NCI-H1694 (cell line): ENCODE measurements around the gene TRIAP1.
"Not testable (repeated sequence)": the region's sequence is repeated elsewhere in the genome, so short reads cannot be mapped to it uniquely, and the experiment has no call there.

ENCODE experiments used
- DNase-seq: peaks from one replicate; lab custom pipeline; 2025; lab: John Stamatoyannopoulos, UW

Gene TRIAP1

GRCh38 chr12:120468821-120469449, 22.8 kb upstream of the TRIAP1 start:
- DNase-seq, result no peak

GRCh38 chr12:120468325-120468820, 22.2 kb upstream of the TRIAP1 start:
- no peak for DNase-seq

- DNase-seq, result no peak
Observed at GRCh38 chr12:120467439-120467838, 21.3 kb upstream of the TRIAP1 start.

GRCh38 chr12:120466560-120467315, 20.6 kb upstream of the TRIAP1 start:
- DNase-seq, result peak; percentile 23

- no peak for DNase-seq
Observed at GRCh38 chr12:120465756-120466155, 19.6 kb upstream of the TRIAP1 start.

GRCh38 chr12:120463712-120464111, 17.5 kb upstream of the TRIAP1 start:
- no peak for DNase-seq

GRCh38 chr12:120462099-120462640, 16.0 kb upstream of the TRIAP1 start:
- DNase-seq, result no peak

GRCh38 chr12:120460157-120460556, 14.0 kb upstream of the TRIAP1 start:
- DNase-seq, result no peak

- DNase-seq, result no peak
Observed at GRCh38 chr12:120457133-120457532, 10.9 kb upstream of the TRIAP1 start.

- DNase-seq, result no peak
Observed at GRCh38 chr12:120455302-120455701, 9.1 kb upstream of the TRIAP1 start.

GRCh38 chr12:120453977-120454376, 7.8 kb upstream of the TRIAP1 start:
- peak; percentile 17 for DNase-seq

GRCh38 chr12:120453060-120453750, 7.0 kb upstream of the TRIAP1 start:
- no peak for DNase-seq

- not testable (repeated sequence) for DNase-seq
Observed at GRCh38 chr12:120452524-120452923, 6.3 kb upstream of the TRIAP1 start.

- no peak for DNase-seq
Observed at GRCh38 chr12:120447992-120448391, 1.8 kb upstream of the TRIAP1 start.

GRCh38 chr12:120446844-120447178, 627 bp upstream of the TRIAP1 start:
- DNase-seq, result not testable (repeated sequence)

GRCh38 chr12:120444676-120445075, 1.5 kb downstream of the TRIAP1 start:
- DNase-seq, result no peak

- DNase-seq, result peak; percentile 60
Observed at GRCh38 chr12:120439646-120440247, 6.4 kb downstream of the TRIAP1 start.

GRCh38 chr12:120438495-120439198, 7.5 kb downstream of the TRIAP1 start:
- DNase-seq, result no peak

GRCh38 chr12:120437735-120438494, 8.3 kb downstream of the TRIAP1 start, which contains the start of gene COX6A1:
TSS of gene COX6A1 (plus strand) at chr12:120438113. CDS start at chr12:120438127, 14 bp downstream.
- DNase-seq, result peak; percentile 98

GRCh38 chr12:120432772-120433525, 13.2 kb downstream of the TRIAP1 start:
- no peak for DNase-seq
